SK-N-SH (cell line): ENCODE measurements around the gene CDKN2D.

Source experiments
- ELF1 ChIP-seq: IDR thresholded peaks from 2 replicates; pipeline ENCODE4 v1.4.0; 2012
- EP300 ChIP-seq, 2 experiments: IDR thresholded peaks; 2 replicates each; pipeline versions ENCODE4 v1.4.0 to v1.6.1; 2012; ENCODE audit warnings: borderline replicate concordance in 1 of 2, low read depth in 1 of 2, low read length in 1 of 2
- GABPA ChIP-seq: IDR thresholded peaks from 2 replicates; pipeline ENCODE4 v1.4.0; 2012; ENCODE audit warnings: low read depth, mild to moderate bottlenecking
- JUND ChIP-seq: IDR thresholded peaks from 2 replicates; pipeline ENCODE4 v1.4.0; 2012
- RAD21 ChIP-seq: IDR thresholded peaks from 2 replicates; pipeline ENCODE4 v1.6.1; 2012; ENCODE audit warnings: mild to moderate bottlenecking, low read length
- RFX5 ChIP-seq: IDR thresholded peaks from 2 replicates; pipeline ENCODE4 v1.6.1; 2012; ENCODE audit warnings: mild to moderate bottlenecking, improper control_type of control experiment, low read length
- SIN3A ChIP-seq: IDR thresholded peaks from 2 replicates; pipeline ENCODE4 v1.6.1; 2012; ENCODE audit warnings: low read depth, mild to moderate bottlenecking, low read length, moderate library complexity, borderline replicate concordance
- YY1 ChIP-seq: IDR thresholded peaks from 2 replicates; pipeline ENCODE4 v1.4.0; 2012; ENCODE audit warnings: low read depth, mild to moderate bottlenecking
- TF ChIP-seq, protein P1 (sequence below): IDR thresholded peaks from 2 replicates; pipeline ENCODE4 v1.6.1; 2012; ENCODE audit warnings: mild to moderate bottlenecking, low read depth, low read length, moderate library complexity
- TF ChIP-seq, protein P2 (sequence below): fragments of 200-600 bp; sonication (generic); IDR thresholded peaks from 2 replicates; pipeline ENCODE4 v1.6.1; 2017; ENCODE audit warnings: antibody characterized with exemption, mild to moderate bottlenecking, moderate library complexity
- TF ChIP-seq, protein P3 (sequence below): IDR thresholded peaks from 2 replicates; pipeline ENCODE4 v1.4.0; 2012; ENCODE audit warnings: low read depth

DNA sequence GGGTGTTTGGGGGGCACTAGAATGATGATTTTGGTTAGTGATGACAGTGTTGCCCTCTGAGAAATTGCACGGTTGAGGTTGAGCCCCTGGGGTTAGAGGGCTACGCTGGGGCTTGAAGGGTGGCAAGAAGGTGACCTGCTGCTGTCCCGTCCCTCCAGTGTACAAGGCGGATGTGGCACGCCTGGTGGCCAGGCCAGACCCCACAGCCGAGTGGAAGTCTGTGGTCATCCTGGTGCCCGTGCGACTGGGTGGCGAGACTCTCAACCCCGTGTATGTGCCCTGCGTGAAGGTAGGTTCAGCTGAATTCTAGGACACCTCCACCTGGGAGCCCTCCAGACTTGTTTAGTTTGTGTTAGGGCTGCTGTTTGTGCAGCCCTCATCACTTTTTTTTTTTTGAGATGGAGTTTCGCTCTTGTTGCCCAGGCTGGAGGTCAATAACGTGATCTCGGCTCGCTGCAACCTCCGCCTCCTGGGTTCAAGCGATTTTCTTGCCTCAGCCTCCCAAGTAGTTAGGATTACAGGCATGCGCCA is 20.0 kb downstream of the CDKN2D start:
- TF ChIP-seq, protein P1, sequence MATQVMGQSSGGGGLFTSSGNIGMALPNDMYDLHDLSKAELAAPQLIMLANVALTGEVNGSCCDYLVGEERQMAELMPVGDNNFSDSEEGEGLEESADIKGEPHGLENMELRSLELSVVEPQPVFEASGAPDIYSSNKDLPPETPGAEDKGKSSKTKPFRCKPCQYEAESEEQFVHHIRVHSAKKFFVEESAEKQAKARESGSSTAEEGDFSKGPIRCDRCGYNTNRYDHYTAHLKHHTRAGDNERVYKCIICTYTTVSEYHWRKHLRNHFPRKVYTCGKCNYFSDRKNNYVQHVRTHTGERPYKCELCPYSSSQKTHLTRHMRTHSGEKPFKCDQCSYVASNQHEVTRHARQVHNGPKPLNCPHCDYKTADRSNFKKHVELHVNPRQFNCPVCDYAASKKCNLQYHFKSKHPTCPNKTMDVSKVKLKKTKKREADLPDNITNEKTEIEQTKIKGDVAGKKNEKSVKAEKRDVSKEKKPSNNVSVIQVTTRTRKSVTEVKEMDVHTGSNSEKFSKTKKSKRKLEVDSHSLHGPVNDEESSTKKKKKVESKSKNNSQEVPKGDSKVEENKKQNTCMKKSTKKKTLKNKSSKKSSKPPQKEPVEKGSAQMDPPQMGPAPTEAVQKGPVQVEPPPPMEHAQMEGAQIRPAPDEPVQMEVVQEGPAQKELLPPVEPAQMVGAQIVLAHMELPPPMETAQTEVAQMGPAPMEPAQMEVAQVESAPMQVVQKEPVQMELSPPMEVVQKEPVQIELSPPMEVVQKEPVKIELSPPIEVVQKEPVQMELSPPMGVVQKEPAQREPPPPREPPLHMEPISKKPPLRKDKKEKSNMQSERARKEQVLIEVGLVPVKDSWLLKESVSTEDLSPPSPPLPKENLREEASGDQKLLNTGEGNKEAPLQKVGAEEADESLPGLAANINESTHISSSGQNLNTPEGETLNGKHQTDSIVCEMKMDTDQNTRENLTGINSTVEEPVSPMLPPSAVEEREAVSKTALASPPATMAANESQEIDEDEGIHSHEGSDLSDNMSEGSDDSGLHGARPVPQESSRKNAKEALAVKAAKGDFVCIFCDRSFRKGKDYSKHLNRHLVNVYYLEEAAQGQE = no peak
- no peak for TF ChIP-seq SIN3A
- TF ChIP-seq, protein P2, sequence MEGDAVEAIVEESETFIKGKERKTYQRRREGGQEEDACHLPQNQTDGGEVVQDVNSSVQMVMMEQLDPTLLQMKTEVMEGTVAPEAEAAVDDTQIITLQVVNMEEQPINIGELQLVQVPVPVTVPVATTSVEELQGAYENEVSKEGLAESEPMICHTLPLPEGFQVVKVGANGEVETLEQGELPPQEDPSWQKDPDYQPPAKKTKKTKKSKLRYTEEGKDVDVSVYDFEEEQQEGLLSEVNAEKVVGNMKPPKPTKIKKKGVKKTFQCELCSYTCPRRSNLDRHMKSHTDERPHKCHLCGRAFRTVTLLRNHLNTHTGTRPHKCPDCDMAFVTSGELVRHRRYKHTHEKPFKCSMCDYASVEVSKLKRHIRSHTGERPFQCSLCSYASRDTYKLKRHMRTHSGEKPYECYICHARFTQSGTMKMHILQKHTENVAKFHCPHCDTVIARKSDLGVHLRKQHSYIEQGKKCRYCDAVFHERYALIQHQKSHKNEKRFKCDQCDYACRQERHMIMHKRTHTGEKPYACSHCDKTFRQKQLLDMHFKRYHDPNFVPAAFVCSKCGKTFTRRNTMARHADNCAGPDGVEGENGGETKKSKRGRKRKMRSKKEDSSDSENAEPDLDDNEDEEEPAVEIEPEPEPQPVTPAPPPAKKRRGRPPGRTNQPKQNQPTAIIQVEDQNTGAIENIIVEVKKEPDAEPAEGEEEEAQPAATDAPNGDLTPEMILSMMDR = no peak
- no peak for TF ChIP-seq ELF1
- TF ChIP-seq, protein P3, sequence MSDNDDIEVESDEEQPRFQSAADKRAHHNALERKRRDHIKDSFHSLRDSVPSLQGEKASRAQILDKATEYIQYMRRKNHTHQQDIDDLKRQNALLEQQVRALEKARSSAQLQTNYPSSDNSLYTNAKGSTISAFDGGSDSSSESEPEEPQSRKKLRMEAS = no peak
- TF ChIP-seq JUND = no peak
- TF ChIP-seq YY1 = no peak
- no peak for TF ChIP-seq EP300 (IDR thresholded peaks at IDR 0.05; ENCODE audit: borderline replicate concordance in 1 of 2, low read depth in 1 of 2, low read length in 1 of 2)
- no peak for TF ChIP-seq RFX5
- TF ChIP-seq RAD21 = no peak
- TF ChIP-seq GABPA = no peak
